HepG2 (cell line): ENCODE data around the gene CCDC148.

Experiments used
- ARID4A ChIP-seq: sonication (generic); formaldehyde crosslinking; IDR thresholded peaks from 2 replicates; pipeline ENCODE4 v1.5.0; 2020; ENCODE audit warnings: mild to moderate bottlenecking, missing genetic modification reagents, borderline replicate concordance
- REL ChIP-seq: sonication (generic); formaldehyde crosslinking; conservative IDR thresholded peaks from 2 replicates; pipeline ENCODE4 v1.8.0; 2022; ENCODE audit warnings: mild to moderate bottlenecking, missing genetic modification reagents, moderate library complexity
- SMC3 ChIP-seq: IDR thresholded peaks from 2 replicates; pipeline ENCODE4 v1.6.1; 2011; ENCODE audit warnings: low read length, improper control_type of control experiment
- ZBTB26 ChIP-seq: IDR thresholded peaks from 2 replicates; pipeline ENCODE4 v1.6.1; 2016; ENCODE audit warnings: missing compliant biosample characterization, missing genetic modification reagents, borderline replicate concordance
- ZNF644 ChIP-seq: IDR thresholded peaks from 2 replicates; pipeline ENCODE4 v1.6.1; 2016; ENCODE audit warnings: low read depth
- TF ChIP-seq, protein P1 (sequence below): sonication (generic); formaldehyde crosslinking; IDR thresholded peaks from 2 replicates; pipeline ENCODE4 v1.8.0; 2022; ENCODE audit warnings: mild to moderate bottlenecking, missing genetic modification reagents; ENCODE audit not compliant: insufficient replicate concordance

GRCh38 chr2:158498749-158499136 is 42.2 kb upstream of the CCDC148 start:
- TF ChIP-seq ZNF644 (CRISPR knock-in tag) = no peak
- TF ChIP-seq REL (CRISPR knock-in tag) = no peak
- TF ChIP-seq, protein P1, sequence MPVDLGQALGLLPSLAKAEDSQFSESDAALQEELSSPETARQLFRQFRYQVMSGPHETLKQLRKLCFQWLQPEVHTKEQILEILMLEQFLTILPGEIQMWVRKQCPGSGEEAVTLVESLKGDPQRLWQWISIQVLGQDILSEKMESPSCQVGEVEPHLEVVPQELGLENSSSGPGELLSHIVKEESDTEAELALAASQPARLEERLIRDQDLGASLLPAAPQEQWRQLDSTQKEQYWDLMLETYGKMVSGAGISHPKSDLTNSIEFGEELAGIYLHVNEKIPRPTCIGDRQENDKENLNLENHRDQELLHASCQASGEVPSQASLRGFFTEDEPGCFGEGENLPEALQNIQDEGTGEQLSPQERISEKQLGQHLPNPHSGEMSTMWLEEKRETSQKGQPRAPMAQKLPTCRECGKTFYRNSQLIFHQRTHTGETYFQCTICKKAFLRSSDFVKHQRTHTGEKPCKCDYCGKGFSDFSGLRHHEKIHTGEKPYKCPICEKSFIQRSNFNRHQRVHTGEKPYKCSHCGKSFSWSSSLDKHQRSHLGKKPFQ (CRISPR knock-in tag) = no peak
- TF ChIP-seq SMC3 = no peak
- TF ChIP-seq ARID4A (CRISPR knock-in tag) = no peak
- TF ChIP-seq ZBTB26 (CRISPR knock-in tag) = no peak
